ENCODE data around the gene CEP120.

Gene CEP120

GRCh38 chr5:123297866-123298265 lies 125.3 kb downstream of the CEP120 start:
- DNase-seq, result no peak

- no peak for DNase-seq
Measured at GRCh38 chr5:123297198-123297831, 125.9 kb downstream of the CEP120 start.

Data from CD4-positive, alpha-beta T cell treated with Interleukin-1 beta for 1 hour (primary cell).